ENCODE data around the gene ZNF70. TPM values are rescaled to one million over a fixed set of nuclear protein-coding genes. Genes with fewer than 3 reads are reported as not detected.

Gene ZNF70
- total and polyA plus RNA-seq, 9 of the 15 experiments (the other 6 are each of a cell fraction or from before 2014, with no cell fraction given) = 0.14 to 3.3 (median 1.4) TPM

DNA sequence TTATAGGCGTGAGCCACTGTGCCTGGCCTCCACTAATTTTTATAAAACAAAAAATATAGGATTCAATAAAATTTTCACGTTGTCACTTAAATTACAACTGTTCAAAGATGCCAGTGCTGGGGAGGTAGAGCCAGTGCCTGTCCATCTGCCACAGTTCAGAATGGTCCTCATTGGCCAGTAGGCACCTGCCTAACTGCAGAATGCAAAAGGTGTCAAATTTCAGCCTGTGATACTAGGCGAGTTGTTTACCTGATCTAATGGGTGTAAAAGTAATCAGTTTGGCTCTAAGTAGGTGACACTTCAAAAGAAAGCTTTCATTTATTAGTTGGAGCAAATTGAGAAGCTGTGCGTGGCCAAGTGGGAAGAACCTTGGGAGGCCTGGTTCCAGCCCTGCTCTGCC lies 38.2 kb upstream of the ZNF70 start (continued):
- TF ChIP-seq POLR3A (IDR thresholded peaks at IDR 0.05; ENCODE audit: borderline replicate concordance, extremely low read depth, insufficient read depth, insufficient read length) (no peak), NFXL1 (CRISPR knock-in tag; IDR thresholded peaks at IDR 0.05) (no peak), ZNF644 (tag; IDR thresholded peaks at IDR 0.05; ENCODE audit: low read depth) (no peak)

DNA sequence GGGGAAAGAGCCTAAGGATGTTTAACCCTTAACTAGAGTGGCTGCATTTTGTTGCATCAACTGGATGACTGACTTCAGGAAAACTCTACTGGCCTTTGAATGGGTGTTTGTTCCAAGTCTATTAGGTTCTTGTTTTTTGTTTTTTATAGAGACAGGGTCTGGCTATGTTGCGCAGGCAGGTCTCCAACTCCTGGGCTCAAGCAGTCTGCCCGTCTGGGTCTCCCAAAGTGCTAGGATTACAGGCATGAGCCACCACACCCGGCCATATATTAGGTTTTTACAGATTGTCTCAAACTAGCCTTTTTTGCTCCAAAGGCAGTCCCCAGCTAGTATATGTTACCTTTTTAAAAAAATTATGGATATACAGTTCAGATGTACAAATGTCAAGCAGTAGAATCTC lies 37.0 kb upstream of the ZNF70 start:
- ChIA-PET POLR2A (interaction anchor here (0.9 to 1.7 kb wide), 2 partner anchors 13 to 47 kb away, joined by 4 to 6 read pairs; no protein-coding TSS in a partner anchor), CTCF (ENCODE audit: low intra/inter-chr PET ratio) (no interaction called here)
- H3K4me1 ChIP-seq (replicated peaks in 1 of 2; ENCODE audit: control insufficient read depth in 2 of 2, insufficient read depth in 2 of 2, low read length in 2 of 2) = peaks cover 12 to 15% of the 10 kb centered on the region in 2 experiments; a peak in 3 of 5 replicates
- H3K27ac ChIP-seq (ENCODE audit: extremely low read depth, low read depth, low read length) = 0 out of 3 replicates have a peak overlapping the region, but pooled peaks have one; percentile 99
- BruUV-seq (replicated peaks) = TSS peak; percentile 57
- peaks cover 44% of the 10 kb centered on the region for H3K79me2 ChIP-seq (ENCODE audit: control insufficient read depth, insufficient read depth, low read length)
- in situ Hi-C loops (cut with MboI) (no loop called here), intact Hi-C loops (cut with micrococcal nuclease) (no loop called here)
- no peaks in the 10 kb centered on the region for H3K9me3 ChIP-seq (replicated peaks; ENCODE audit: control insufficient read depth, insufficient read depth, low read depth, low read length)
- H4K20me1 ChIP-seq (replicated peaks; ENCODE audit: control insufficient read depth, insufficient read depth, low read length) = peaks cover 10% of the 10 kb centered on the region
- ATAC-seq (no peak), FAIRE-seq (no peak), DNase-seq (ENCODE audit: extremely low read depth in 1 of 4, low spot score in 3 of 4) (no peak)
- peak overlapping the region; percentile 88 for H3K4me3 ChIP-seq
- no peaks in the 10 kb centered on the region for H3K27me3 ChIP-seq (ENCODE audit: control insufficient read depth in 2 of 2, insufficient read depth in 2 of 2, low read length in 2 of 2)
- H2AFZ ChIP-seq (ENCODE audit: low read depth, low read length) = 0 out of 2 replicates have a peak overlapping the region, but pooled peaks have one; percentile 66
- WGBS (ENCODE audit: insufficient coverage, low coverage, missing lambda C conversion rate) = 44% methylated on average over 2 of the region's 3 CpGs
- peak overlapping the region; percentile 96 for H3K4me2 ChIP-seq (ENCODE audit: insufficient read depth, low read length)
- H3K36me3 ChIP-seq (ENCODE audit: control insufficient read depth, insufficient read depth, low read length) = peaks cover 34% of the 10 kb centered on the region
- H3K9me1 ChIP-seq (ENCODE audit: control insufficient read depth, insufficient read depth, low read length) = no peaks in the 10 kb centered on the region
- H3K9ac ChIP-seq (ENCODE audit: insufficient read depth in 1 of 2, low read depth in 2 of 2, low read length in 2 of 2) = peak overlapping the region; percentile 42 to 96; a peak in 3 of 4 replicates
- no peak for TF ChIP-seq SMAD4 (CRISPR knock-in tag; conservative IDR thresholded peaks at IDR 0.05)
- TF ChIP-seq SETDB1 (IDR thresholded peaks at IDR 0.05; ENCODE audit: low read length) = no peak
- no peak for TF ChIP-seq EHMT2 (IDR thresholded peaks at IDR 0.05)
- no peak for TF ChIP-seq MTF1 (CRISPR knock-in tag; IDR thresholded peaks at IDR 0.05; ENCODE audit: borderline replicate concordance)
- TF ChIP-seq MYBL2 (IDR thresholded peaks at IDR 0.05; ENCODE audit: low read depth) = no peak
- TF ChIP-seq MYBL2 (CRISPR knock-in tag; IDR thresholded peaks at IDR 0.05; ENCODE audit: borderline replicate concordance) = no peak
- TF ChIP-seq JUND (IDR thresholded peaks at IDR 0.05; ENCODE audit: borderline replicate concordance, low read depth, low read length) = no peak
- TF ChIP-seq JUND (tag; IDR thresholded peaks at IDR 0.05; ENCODE audit: borderline replicate concordance, low read depth, low read length) = no peak
- no peak for TF ChIP-seq SMARCB1 (IDR thresholded peaks at IDR 0.05; ENCODE audit: insufficient read length, low read depth)
- TF ChIP-seq, protein P1, sequence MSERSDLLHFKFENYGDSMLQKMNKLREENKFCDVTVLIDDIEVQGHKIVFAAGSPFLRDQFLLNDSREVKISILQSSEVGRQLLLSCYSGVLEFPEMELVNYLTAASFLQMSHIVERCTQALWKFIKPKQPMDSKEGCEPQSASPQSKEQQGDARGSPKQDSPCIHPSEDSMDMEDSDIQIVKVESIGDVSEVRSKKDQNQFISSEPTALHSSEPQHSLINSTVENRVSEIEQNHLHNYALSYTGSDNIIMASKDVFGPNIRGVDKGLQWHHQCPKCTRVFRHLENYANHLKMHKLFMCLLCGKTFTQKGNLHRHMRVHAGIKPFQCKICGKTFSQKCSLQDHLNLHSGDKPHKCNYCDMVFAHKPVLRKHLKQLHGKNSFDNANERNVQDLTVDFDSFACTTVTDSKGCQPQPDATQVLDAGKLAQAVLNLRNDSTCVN (CRISPR knock-in tag; IDR thresholded peaks at IDR 0.05) = no peak
- no peak for TF ChIP-seq ASH1L (IDR thresholded peaks at IDR 0.05; ENCODE audit: borderline replicate concordance, low read depth, partially characterized antibody)
- no peak for TF ChIP-seq ZNF197 (CRISPR knock-in tag; IDR thresholded peaks at IDR 0.05; ENCODE audit: low read depth)
- no peak for TF ChIP-seq ZNF764 (CRISPR knock-in tag; IDR thresholded peaks at IDR 0.05; ENCODE audit: low read depth)
- TF ChIP-seq, protein P2, sequence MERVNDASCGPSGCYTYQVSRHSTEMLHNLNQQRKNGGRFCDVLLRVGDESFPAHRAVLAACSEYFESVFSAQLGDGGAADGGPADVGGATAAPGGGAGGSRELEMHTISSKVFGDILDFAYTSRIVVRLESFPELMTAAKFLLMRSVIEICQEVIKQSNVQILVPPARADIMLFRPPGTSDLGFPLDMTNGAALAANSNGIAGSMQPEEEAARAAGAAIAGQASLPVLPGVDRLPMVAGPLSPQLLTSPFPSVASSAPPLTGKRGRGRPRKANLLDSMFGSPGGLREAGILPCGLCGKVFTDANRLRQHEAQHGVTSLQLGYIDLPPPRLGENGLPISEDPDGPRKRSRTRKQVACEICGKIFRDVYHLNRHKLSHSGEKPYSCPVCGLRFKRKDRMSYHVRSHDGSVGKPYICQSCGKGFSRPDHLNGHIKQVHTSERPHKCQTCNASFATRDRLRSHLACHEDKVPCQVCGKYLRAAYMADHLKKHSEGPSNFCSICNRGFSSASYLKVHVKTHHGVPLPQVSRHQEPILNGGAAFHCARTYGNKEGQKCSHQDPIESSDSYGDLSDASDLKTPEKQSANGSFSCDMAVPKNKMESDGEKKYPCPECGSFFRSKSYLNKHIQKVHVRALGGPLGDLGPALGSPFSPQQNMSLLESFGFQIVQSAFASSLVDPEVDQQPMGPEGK (CRISPR knock-in tag; IDR thresholded peaks at IDR 0.05; ENCODE audit: borderline replicate concordance) = no peak

Data from K562 (cell line).